Kidney (tissue), 14 donors: Measurements from ENCODE around the gene SLC45A1. TPM values are rescaled to one million over a fixed set of nuclear protein-coding genes. Genes with fewer than 3 reads are reported as not detected.

Experiments
- DNase-seq, 5 donors: peaks; one replicate each; pipeline ENCODE4 v3.0.0-alpha.2; 2013 to 2020
- FAIRE-seq: peaks from 2 replicates; lab custom pipeline; 2012; peaks lifted over from hg19 to GRCh38; lab: Jason Lieb, UNC
- H3K27ac ChIP-seq, 2 donors: one replicate each; pipeline ENCODE4 v1.7.0; 2013; ENCODE audit warnings: low read depth in 2 of 2, low read length in 2 of 2, inconsistent platforms in 1 of 2
- H3K27me3 ChIP-seq: one replicate; pipeline ENCODE4 v1.7.1; 2013; ENCODE audit warnings: low read length, inconsistent platforms; ENCODE audit not compliant: control insufficient read depth, insufficient read depth
- H3K36me3 ChIP-seq, 3 donors: one replicate each; pipeline versions ENCODE4 v1.7.0 to v1.7.1; 2013; ENCODE audit warnings: low read length in 3 of 3, control low read depth in 1 of 3, inconsistent platforms in 1 of 3; ENCODE audit not compliant: insufficient read depth in 3 of 3, control insufficient read depth in 2 of 3
- H3K4me1 ChIP-seq, 3 donors: one replicate each; pipeline versions ENCODE4 v1.7.0 to v1.7.1; 2013; ENCODE audit warnings: low read length in 3 of 3, inconsistent platforms in 1 of 3, low read depth in 1 of 3; ENCODE audit not compliant: control insufficient read depth in 2 of 3, insufficient read depth in 2 of 3
- H3K4me3 ChIP-seq, 3 donors: one replicate each; pipeline versions ENCODE4 v1.7.0 to v1.8.1; 2013; ENCODE audit warnings: low read length in 3 of 3, control low read depth in 1 of 3, inconsistent platforms in 1 of 3
- H3K9ac ChIP-seq, 3 donors: one replicate each; pipeline versions ENCODE4 v1.7.0 to v1.7.1; 2013; ENCODE audit warnings: low read length in 3 of 3, control low read depth in 1 of 3, inconsistent platforms in 1 of 3
- H3K9me3 ChIP-seq, 3 donors: one replicate each; pipeline versions ENCODE4 v1.7.0 to v1.7.1; 2013; ENCODE audit warnings: low read length in 3 of 3, control low read depth in 1 of 3, inconsistent platforms in 1 of 3; ENCODE audit not compliant: control insufficient read depth in 2 of 3, insufficient read depth in 1 of 3
- intact Hi-C: fragments of 100-400 bp; cut with DNase I; formaldehyde crosslinking; loops from one replicate; pipeline ENCODE4 v1.11.1; 2022
- polyA plus RNA-seq: library from polyadenylated mRNA; stranded (reverse); fragments of 350-450 nt; fragmentation: Illumina TruSeq; extraction: RNeasy Lipid Tissue Mini Kit (QIAGEN cat#74804); gene quantifications from one replicate; pipeline ENCODE4 v1.2.3, GENCODE V29; 2014; ENCODE audit warnings: low read depth, low replicate concordance; ENCODE audit not compliant: insufficient read depth
- total RNA-seq: library from RNA; stranded (reverse); fragmentation: NEBNext Ultra II Directional; extraction: Animal tissue kit (Norgen Biotek cat#: 25700); gene quantifications from one replicate; pipeline ENCODE4 v1.2.1, GENCODE V29; 2021
- TF ChIP-seq, protein P1 (sequence below): IDR thresholded peaks from 3 replicates; pipeline ENCODE4 v1.5.1; 2012; ENCODE audit warnings: mild to moderate bottlenecking, moderate library complexity, borderline replicate concordance; ENCODE audit not compliant: insufficient read depth; ENCODE audit errors: extremely low read depth
- donor health status: control.
- donor health status: control.
- donor health status: control.
- donor health status: control.
- donor health status: control.
- donor health status: DM: yes; HTN: yes; CAD: no.
- donor health status: Normal renal cell carcinoma (clear cell type).

Gene SLC45A1
- total and polyA plus RNA-seq, 2 donors from 2014 or later = 1.8 to 9.2 TPM

- no peak for DNase-seq
- FAIRE-seq = no peak
- Histone ChIP-seq H3K27ac (peak overlapping the region in 1 of 2 donors; percentile 52), H3K27me3 (no peaks in the 10 kb centered on the region), H3K9me3 (no peaks in the 10 kb centered on the region), H3K9ac (no peak overlapping the region), H3K36me3 (peaks cover 0 to 58% (median 34%) of the 10 kb centered on the region in 3 donors), H3K4me1 (peaks cover 0 to 39% (median 27%) of the 10 kb centered on the region in 3 donors), H3K4me3 (no peak overlapping the region)
- TF ChIP-seq, protein P1, sequence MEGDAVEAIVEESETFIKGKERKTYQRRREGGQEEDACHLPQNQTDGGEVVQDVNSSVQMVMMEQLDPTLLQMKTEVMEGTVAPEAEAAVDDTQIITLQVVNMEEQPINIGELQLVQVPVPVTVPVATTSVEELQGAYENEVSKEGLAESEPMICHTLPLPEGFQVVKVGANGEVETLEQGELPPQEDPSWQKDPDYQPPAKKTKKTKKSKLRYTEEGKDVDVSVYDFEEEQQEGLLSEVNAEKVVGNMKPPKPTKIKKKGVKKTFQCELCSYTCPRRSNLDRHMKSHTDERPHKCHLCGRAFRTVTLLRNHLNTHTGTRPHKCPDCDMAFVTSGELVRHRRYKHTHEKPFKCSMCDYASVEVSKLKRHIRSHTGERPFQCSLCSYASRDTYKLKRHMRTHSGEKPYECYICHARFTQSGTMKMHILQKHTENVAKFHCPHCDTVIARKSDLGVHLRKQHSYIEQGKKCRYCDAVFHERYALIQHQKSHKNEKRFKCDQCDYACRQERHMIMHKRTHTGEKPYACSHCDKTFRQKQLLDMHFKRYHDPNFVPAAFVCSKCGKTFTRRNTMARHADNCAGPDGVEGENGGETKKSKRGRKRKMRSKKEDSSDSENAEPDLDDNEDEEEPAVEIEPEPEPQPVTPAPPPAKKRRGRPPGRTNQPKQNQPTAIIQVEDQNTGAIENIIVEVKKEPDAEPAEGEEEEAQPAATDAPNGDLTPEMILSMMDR = no peak
- intact Hi-C loops = no loop called here
These were observed 45.4 kb downstream of the SLC45A1 start for GRCh38 chr1:8363186-8363766.

- DNase-seq (peak in 1 of 5 donors; percentile 36), FAIRE-seq (no peak)
- Histone ChIP-seq H3K9ac (no peak overlapping the region), H3K4me3 (no peak overlapping the region), H3K27me3 (no peaks in the 10 kb centered on the region), H3K4me1 (peaks cover 0 to 42% (median 28%) of the 10 kb centered on the region in 3 donors), H3K36me3 (peaks cover 0 to 54% (median 32%) of the 10 kb centered on the region in 3 donors), H3K27ac (peak overlapping the region in 1 of 2 donors; percentile 5), H3K9me3 (no peaks in the 10 kb centered on the region)
- intact Hi-C loops = no loop called here
- TF ChIP-seq, protein P1 = no peak
These were observed 45.9 kb downstream of the SLC45A1 start for GRCh38 chr1:8363767-8364301.

DNA sequence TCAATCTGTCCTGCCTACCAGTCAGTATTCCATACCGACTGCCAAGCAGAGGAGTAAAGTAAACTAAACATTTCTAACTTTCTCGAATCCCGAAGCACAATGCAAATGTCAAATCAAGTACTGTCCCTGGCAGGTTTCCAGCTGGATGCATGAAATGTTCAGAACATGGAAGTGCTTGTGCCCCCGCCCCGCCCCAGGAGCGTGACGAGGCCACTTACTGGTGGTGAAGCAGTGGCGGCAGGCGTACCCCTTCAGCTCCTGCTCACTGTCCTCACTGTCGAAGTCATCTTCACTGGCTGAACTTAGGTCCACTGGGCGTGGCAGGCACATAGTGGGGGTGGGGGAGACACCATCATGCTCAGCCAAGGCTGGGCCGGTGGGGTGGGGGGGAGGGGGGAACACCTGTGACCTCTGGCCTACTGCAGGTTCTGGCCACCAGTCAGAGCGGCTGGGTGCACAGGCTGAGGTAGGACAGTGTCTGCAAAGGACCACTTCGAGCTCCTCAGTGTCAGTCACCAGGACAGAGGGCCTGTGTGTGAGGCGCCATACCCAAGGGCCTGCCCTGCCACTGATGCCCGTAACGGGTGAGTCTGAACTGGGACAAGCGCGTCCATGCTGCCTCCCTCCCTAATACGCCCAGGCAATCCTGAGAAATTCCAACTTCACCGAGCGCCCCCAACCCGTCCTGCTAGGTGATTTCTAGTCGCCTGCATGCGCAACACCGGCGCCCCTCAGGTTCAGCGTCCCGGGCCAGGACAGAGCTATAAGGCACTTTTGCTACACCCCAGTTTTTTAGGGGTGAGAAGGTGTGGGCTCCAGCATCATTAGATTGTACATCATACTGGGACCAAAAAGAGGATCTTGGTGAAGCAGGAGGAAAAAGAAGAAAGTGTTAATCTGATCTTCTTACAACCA, 46.9 kb downstream of the SLC45A1 start:
- no peak for DNase-seq
- FAIRE-seq = no peak
- Histone ChIP-seq H3K9me3 (no peaks in the 10 kb centered on the region), H3K36me3 (peaks cover 0 to 45% (median 26%) of the 10 kb centered on the region in 3 donors), H3K27ac (no peak overlapping the region), H3K27me3 (no peaks in the 10 kb centered on the region), H3K4me1 (peaks cover 0 to 45% (median 31%) of the 10 kb centered on the region in 3 donors), H3K9ac (no peak overlapping the region), H3K4me3 (no peak overlapping the region)
- intact Hi-C loops = no loop called here
- TF ChIP-seq, protein P1 = no peak
